ENCODE results near the gene ZNF579. TPM values are rescaled to one million over a fixed set of nuclear protein-coding genes. Genes with fewer than 3 reads are reported as not detected.

ZNF579 gene
- total RNA-seq, 1 donor from 2014 or later, result 58.0 TPM

GRCh38 chr19:55598719-55599467 lies 18.2 kb upstream of the ZNF579 start:
- peak overlapping the region; percentile 84 for H2AFZ ChIP-seq (ENCODE audit: low read depth, low read length)
- peak overlapping the region; percentile 96 for H3K9ac ChIP-seq (ENCODE audit: low read length)
- no peaks in the 10 kb centered on the region for H4K20me1 ChIP-seq (ENCODE audit: insufficient read depth, low read length)
- no peaks in the 10 kb centered on the region for H3K9me3 ChIP-seq (ENCODE audit: insufficient read depth, low read depth, low read length)
- Mint-ChIP-seq H3K4me1 (ENCODE audit: low read depth, unreplicated experiment) (peaks cover 4% of the 10 kb centered on the region), H3K36me3 (ENCODE audit: low read depth, unreplicated experiment) (peaks cover 24% of the 10 kb centered on the region), H3K9me3 (ENCODE audit: unreplicated experiment) (peaks cover 8% of the 10 kb centered on the region), H3K4me3 (ENCODE audit: unreplicated experiment) (peak overlapping the region; percentile 97), H3K27ac (ENCODE audit: unreplicated experiment) (peak overlapping the region; percentile 80), H3K27me3 (ENCODE audit: low read depth, unreplicated experiment) (no peaks in the 10 kb centered on the region)
- no peak for FAIRE-seq
- no peaks in the 10 kb centered on the region for H3K27me3 ChIP-seq (ENCODE audit: insufficient read depth, low read length)
- TF ChIP-seq EZH2 (IDR thresholded peaks at IDR 0.05; ENCODE audit: insufficient read depth, low read length) (no peak), CTCF (IDR thresholded peaks at IDR 0.05; ENCODE audit: insufficient read depth, low read depth, low read length) (no peak)
- H3K4me1 ChIP-seq (ENCODE audit: insufficient read depth, low read length), result no peaks in the 10 kb centered on the region
- peak overlapping the region; percentile 90 for H3K4me3 ChIP-seq (ENCODE audit: insufficient read depth, low read depth, low read length)
- peak overlapping the region; percentile 89 for H3K4me2 ChIP-seq (ENCODE audit: low read length)
- peaks cover 19% of the 10 kb centered on the region for H3K36me3 ChIP-seq (ENCODE audit: insufficient read depth, low read length)
- peaks cover 12% of the 10 kb centered on the region for H3K79me2 ChIP-seq (ENCODE audit: insufficient read depth, low read length)
- DNase-seq (ENCODE audit: low read depth), result peak; percentile 83
- peak overlapping the region; percentile 96 for H3K27ac ChIP-seq (ENCODE audit: low read depth, low read length)

- no peak for TF ChIP-seq EZH2 (IDR thresholded peaks at IDR 0.05; ENCODE audit: insufficient read depth, low read length)
- Histone ChIP-seq H3K27me3 (ENCODE audit: insufficient read depth, low read length) (no peaks in the 10 kb centered on the region), H3K9me3 (ENCODE audit: insufficient read depth, low read depth, low read length) (no peaks in the 10 kb centered on the region), H3K79me2 (ENCODE audit: insufficient read depth, low read length) (peaks cover 12% of the 10 kb centered on the region), H3K4me1 (ENCODE audit: insufficient read depth, low read length) (no peaks in the 10 kb centered on the region), H3K27ac (ENCODE audit: low read depth, low read length) (no peak overlapping the region), H4K20me1 (ENCODE audit: insufficient read depth, low read length) (no peaks in the 10 kb centered on the region), H3K4me3 (ENCODE audit: insufficient read depth, low read depth, low read length) (no peak overlapping the region), H3K9ac (ENCODE audit: low read length) (no peak overlapping the region), H3K4me2 (ENCODE audit: low read length) (no peak overlapping the region), H3K36me3 (ENCODE audit: insufficient read depth, low read length) (peaks cover 19% of the 10 kb centered on the region), H2AFZ (ENCODE audit: low read depth, low read length) (no peak overlapping the region)
- peaks cover 4% of the 10 kb centered on the region for H3K4me1 Mint-ChIP-seq (ENCODE audit: low read depth, unreplicated experiment)
- FAIRE-seq (no peak), DNase-seq (ENCODE audit: low read depth) (no peak)
- peak overlapping the region; percentile 83 for H3K4me3 Mint-ChIP-seq (ENCODE audit: unreplicated experiment)
- H3K9me3 Mint-ChIP-seq (ENCODE audit: unreplicated experiment), result peaks cover 6% of the 10 kb centered on the region
- no peaks in the 10 kb centered on the region for H3K27me3 Mint-ChIP-seq (ENCODE audit: low read depth, unreplicated experiment)
- H3K36me3 Mint-ChIP-seq (ENCODE audit: low read depth, unreplicated experiment), result peaks cover 27% of the 10 kb centered on the region
- H3K27ac Mint-ChIP-seq (ENCODE audit: unreplicated experiment), result peak overlapping the region; percentile 82
Measured at GRCh38 chr19:55598034-55598433, 17.4 kb upstream of the ZNF579 start.

GRCh38 chr19:55597501-55597921 lies 16.9 kb upstream of the ZNF579 start:
- DNase-seq (ENCODE audit: low read depth), result no peak
- Histone ChIP-seq H3K4me3 (ENCODE audit: insufficient read depth, low read depth, low read length) (no peak overlapping the region), H3K79me2 (ENCODE audit: insufficient read depth, low read length) (peaks cover 12% of the 10 kb centered on the region), H3K27ac (ENCODE audit: low read depth, low read length) (no peak overlapping the region), H3K9me3 (ENCODE audit: insufficient read depth, low read depth, low read length) (no peaks in the 10 kb centered on the region), H2AFZ (ENCODE audit: low read depth, low read length) (no peak overlapping the region), H3K9ac (ENCODE audit: low read length) (no peak overlapping the region), H3K36me3 (ENCODE audit: insufficient read depth, low read length) (peaks cover 19% of the 10 kb centered on the region), H3K4me2 (ENCODE audit: low read length) (no peak overlapping the region), H3K4me1 (ENCODE audit: insufficient read depth, low read length) (no peaks in the 10 kb centered on the region), H4K20me1 (ENCODE audit: insufficient read depth, low read length) (no peaks in the 10 kb centered on the region), H3K27me3 (ENCODE audit: insufficient read depth, low read length) (no peaks in the 10 kb centered on the region)
- peaks cover 6% of the 10 kb centered on the region for H3K9me3 Mint-ChIP-seq (ENCODE audit: unreplicated experiment)
- no peaks in the 10 kb centered on the region for H3K27me3 Mint-ChIP-seq (ENCODE audit: low read depth, unreplicated experiment)
- no peak overlapping the region for H3K27ac Mint-ChIP-seq (ENCODE audit: unreplicated experiment)
- peaks cover 27% of the 10 kb centered on the region for H3K36me3 Mint-ChIP-seq (ENCODE audit: low read depth, unreplicated experiment)
- no peak for FAIRE-seq
- H3K4me3 Mint-ChIP-seq (ENCODE audit: unreplicated experiment), result no peak overlapping the region
- peaks cover 4% of the 10 kb centered on the region for H3K4me1 Mint-ChIP-seq (ENCODE audit: low read depth, unreplicated experiment)
- no peak for TF ChIP-seq EZH2 (IDR thresholded peaks at IDR 0.05; ENCODE audit: insufficient read depth, low read length)
- TF ChIP-seq CTCF (IDR thresholded peaks at IDR 0.05; ENCODE audit: insufficient read depth, low read depth, low read length), result no peak

All from astrocyte (in vitro differentiated cells and primary cell).